Spleen (tissue), 11 donors: ENCODE results near the gene HNF4A. TPM values are rescaled to one million over a fixed set of nuclear protein-coding genes. Genes with fewer than 3 reads are reported as not detected.

Source experiments
- DNase-seq: peaks from one replicate; pipeline ENCODE4 v3.0.0-alpha.2; 2020
- H3K27ac ChIP-seq, 8 donors: fragments of 200-600 bp; sonication (generic) in 7 of 8; 1 replicate in 4 of 8; 2 replicates in 4 of 8; pipeline versions ENCODE4 v1.5.0 to v1.8.0; 2016 to 2021; ENCODE audit warnings: inconsistent platforms in 4 of 8, mild to moderate bottlenecking in 4 of 8, moderate library complexity in 1 of 8
- H3K27me3 ChIP-seq, 7 donors: fragments of 200-600 bp; sonication (generic) in 6 of 7; replicated peaks in 1 of 7; 1 replicate in 4 of 7; 2 replicates in 3 of 7; pipeline versions ENCODE4 v1.5.0 to v1.8.0; 2016 to 2021; ENCODE audit warnings: inconsistent platforms in 3 of 7, mild to moderate bottlenecking in 1 of 7
- H3K36me3 ChIP-seq, 6 donors: fragments of 200-600 bp; sonication (generic) in 5 of 6; 1 replicate in 4 of 6; 2 replicates in 2 of 6; pipeline versions ENCODE4 v1.5.0 to v1.8.0; 2016 to 2021; ENCODE audit warnings: inconsistent platforms in 2 of 6
- H3K4me1 ChIP-seq, 6 donors: fragments of 200-600 bp; sonication (generic) in 5 of 6; 1 replicate in 3 of 6; 2 replicates in 3 of 6; pipeline versions ENCODE4 v1.5.0 to v1.8.0; 2016 to 2021; ENCODE audit warnings: inconsistent platforms in 3 of 6
- H3K4me3 ChIP-seq, 8 donors: fragments of 200-600 bp; sonication (generic) in 7 of 8; 1 replicate in 4 of 8; 2 replicates in 4 of 8; pipeline versions ENCODE4 v1.5.0 to v1.8.0; 2016 to 2021; ENCODE audit warnings: inconsistent platforms in 4 of 8, mild to moderate bottlenecking in 4 of 8, moderate library complexity in 2 of 8
- H3K9me3 ChIP-seq, 8 donors: fragments of 200-600 bp; sonication (generic) in 7 of 8; 1 replicate in 4 of 8; 2 replicates in 4 of 8; pipeline versions ENCODE4 v1.5.0 to v1.8.0; 2016 to 2021; ENCODE audit warnings: inconsistent platforms in 4 of 8
- POLR2A ChIP-seq, 3 donors: fragments of 450-650 bp; IDR thresholded peaks; one replicate each; pipeline ENCODE4 v1.5.1; 2017; ENCODE audit warnings: antibody characterized with exemption in 3 of 3, mild to moderate bottlenecking in 1 of 3
- POLR2AphosphoS5 ChIP-seq, 3 donors: sonication (generic); formaldehyde crosslinking; IDR thresholded peaks; one replicate each; pipeline ENCODE4 v1.5.1; 2017; ENCODE audit warnings: antibody characterized with exemption in 3 of 3
- WGBS, 5 donors: extraction: QIAGEN DNeasy Blood & Tissue Kit in 3 of 5; methylation state at CpG; one replicate each; pipeline versions ENCODE4 v1.1.5 to v1.1.7; 2013 to 2018; 5-methylcytosine and 5-hydroxymethylcytosine counted together
- intact Hi-C: fragments of 100-400 bp; cut with DNase I; formaldehyde crosslinking; loops from one replicate; pipeline ENCODE4 v1.15.0; 2023; ENCODE audit warnings: low total_unique reads
- polyA plus RNA-seq, 3 donors: library from polyadenylated mRNA; stranded (reverse); fragments of 200-250 nt; gene quantifications; one replicate each; pipeline ENCODE4 v1.2.1, GENCODE V29; 2013
- total RNA-seq, 7 donors: library from RNA; depleted of rRNA in 3 of 7; stranded (reverse); fragments of >200 nt in 3 of 7; fragmentation: NEBNext Ultra II Directional in 4 of 7; extraction: Animal tissue kit (Norgen Biotek cat#: 25700) in 4 of 7; gene quantifications; one replicate each; pipeline versions ENCODE4 v1.1.0 to v1.2.1, GENCODE V29; 2016 to 2021
- TF ChIP-seq, protein P1 (sequence below), 11 experiments: fragments of 200-600 bp in 7 of 11; fragments of 450-650 bp in 4 of 11; sonication (generic) in 4 of 11; IDR thresholded peaks in 8 of 11; conservative IDR thresholded peaks in 3 of 11; 1 replicate in 7 of 11; 2 replicates in 4 of 11; pipeline versions ENCODE4 v1.4.0 to v1.8.0; 2016 to 2021; ENCODE audit warnings: antibody characterized with exemption in 11 of 11, inconsistent platforms in 4 of 11, mild to moderate bottlenecking in 1 of 11
- donor health status: healthy with polysubstance abuse.
- donor health status: DM: no; HTN: no; CAD: no; lungs with moderate emphysema.
- donor health status: DM: no; HTN: no; CAD: no.
- donor health status: Bipolar disorder and iron deficiency.
- donor health status: healthy.
- donor health status: DM: no; HTN: no; CAD: no.
- donor health status: DM: yes; HTN: yes; CAD: no.

The HNF4A gene
- total and polyA plus RNA-seq, 10 donors, result 0.03 TPM; not detected in 9

- WGBS, 5 donors, result 82 to 92% (median 85%) methylated on average over 2 of the region's 2 CpGs
- Histone ChIP-seq H3K27me3 (peaks cover 0 to 39% (median 4%) of the 10 kb centered on the region in 7 donors), H3K4me1 (no peaks in the 10 kb centered on the region), H3K9me3 (no peaks in the 10 kb centered on the region), H3K4me3 (no peak overlapping the region), H3K27ac (no peak overlapping the region), H3K36me3 (no peaks in the 10 kb centered on the region)
- intact Hi-C loops, result no loop called here
- DNase-seq, result no peak
- TF ChIP-seq POLR2AphosphoS5 (IDR thresholded peaks at IDR 0.05) (no peak), POLR2A (IDR thresholded peaks at IDR 0.05) (no peak)
- TF ChIP-seq, protein P1, sequence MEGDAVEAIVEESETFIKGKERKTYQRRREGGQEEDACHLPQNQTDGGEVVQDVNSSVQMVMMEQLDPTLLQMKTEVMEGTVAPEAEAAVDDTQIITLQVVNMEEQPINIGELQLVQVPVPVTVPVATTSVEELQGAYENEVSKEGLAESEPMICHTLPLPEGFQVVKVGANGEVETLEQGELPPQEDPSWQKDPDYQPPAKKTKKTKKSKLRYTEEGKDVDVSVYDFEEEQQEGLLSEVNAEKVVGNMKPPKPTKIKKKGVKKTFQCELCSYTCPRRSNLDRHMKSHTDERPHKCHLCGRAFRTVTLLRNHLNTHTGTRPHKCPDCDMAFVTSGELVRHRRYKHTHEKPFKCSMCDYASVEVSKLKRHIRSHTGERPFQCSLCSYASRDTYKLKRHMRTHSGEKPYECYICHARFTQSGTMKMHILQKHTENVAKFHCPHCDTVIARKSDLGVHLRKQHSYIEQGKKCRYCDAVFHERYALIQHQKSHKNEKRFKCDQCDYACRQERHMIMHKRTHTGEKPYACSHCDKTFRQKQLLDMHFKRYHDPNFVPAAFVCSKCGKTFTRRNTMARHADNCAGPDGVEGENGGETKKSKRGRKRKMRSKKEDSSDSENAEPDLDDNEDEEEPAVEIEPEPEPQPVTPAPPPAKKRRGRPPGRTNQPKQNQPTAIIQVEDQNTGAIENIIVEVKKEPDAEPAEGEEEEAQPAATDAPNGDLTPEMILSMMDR (IDR thresholded peaks at IDR 0.05 in 8 of 11, conservative IDR thresholded peaks at IDR 0.05 in 3 of 11), result no peak
These were observed 70.4 kb downstream of the HNF4A start for GRCh38 chr20:44425923-44426322.

- no peaks in the 10 kb centered on the region for H3K9me3 ChIP-seq
- no peaks in the 10 kb centered on the region for H3K36me3 ChIP-seq
- H3K4me1 ChIP-seq, result no peaks in the 10 kb centered on the region
- intact Hi-C loops, result no loop called here
- no peak overlapping the region for H3K27ac ChIP-seq
- DNase-seq, result no peak
- peaks cover 0 to 50% (median 4%) of the 10 kb centered on the region in 7 donors for H3K27me3 ChIP-seq
- H3K4me3 ChIP-seq, result no peak overlapping the region
- TF ChIP-seq POLR2A (IDR thresholded peaks at IDR 0.05) (no peak), POLR2AphosphoS5 (IDR thresholded peaks at IDR 0.05) (no peak)
- TF ChIP-seq, protein P1 (IDR thresholded peaks at IDR 0.05 in 8 of 11, conservative IDR thresholded peaks at IDR 0.05 in 3 of 11), result no peak
- WGBS, 5 donors, result 76 to 86% (median 80%) methylated on average over 10 of the region's 10 CpGs
These were observed 71.6 kb downstream of the HNF4A start for GRCh38 chr20:44426879-44427790.

- Histone ChIP-seq H3K36me3 (no peaks in the 10 kb centered on the region), H3K4me1 (no peaks in the 10 kb centered on the region), H3K27ac (no peak overlapping the region), H3K4me3 (no peak overlapping the region), H3K9me3 (no peaks in the 10 kb centered on the region), H3K27me3 (peaks cover 0 to 49% (median 4%) of the 10 kb centered on the region in 7 donors)
- intact Hi-C loops, result no loop called here
- no peak for DNase-seq
- no peak for TF ChIP-seq POLR2A (IDR thresholded peaks at IDR 0.05)
- TF ChIP-seq, protein P1 (IDR thresholded peaks at IDR 0.05 in 8 of 11, conservative IDR thresholded peaks at IDR 0.05 in 3 of 11), result no peak
- TF ChIP-seq POLR2AphosphoS5 (IDR thresholded peaks at IDR 0.05), result no peak
- WGBS, 5 donors, result 82 to 92% (median 85%) methylated on average over 3 of the region's 3 CpGs
These were observed 72.3 kb downstream of the HNF4A start for GRCh38 chr20:44427804-44428173.
